H1 (cell line): ENCODE measurements around the gene HIP1. TPM values are rescaled to one million over a fixed set of nuclear protein-coding genes. Genes with fewer than 3 reads are reported as not detected.

Experiments used
- CTCF ChIA-PET: fragments of 300-600 bp; sonication (Branson Sonifier 250); formaldehyde crosslinking; loops from one replicate; lab custom pipeline; 2021; ENCODE audit not compliant: partially characterized antibody; lab: Charles Lee
- POLR2A ChIA-PET: fragments of 300-600 bp; sonication (Branson Sonifier 250); formaldehyde crosslinking; loops from one replicate; lab custom pipeline; 2021; ENCODE audit warnings: inconsistent platforms; ENCODE audit not compliant: partially characterized antibody; lab: Charles Lee
- DNase-seq, 2 experiments: peaks; one replicate each; pipeline versions ENCODE4 v3.0.0 to v3.0.0-alpha.2; 2010 to 2022; ENCODE audit warnings: low spot score in 2 of 2, low read depth in 1 of 2, mixed read lengths in 1 of 2
- FAIRE-seq: peaks from 2 replicates; lab custom pipeline; 2011; peaks lifted over from hg19 to GRCh38; lab: Jason Lieb, UNC
- H2AFZ ChIP-seq: 2 replicates; pipeline ENCODE4 v1.8.1; 2012; ENCODE audit warnings: low read length, inconsistent platforms
- H2AK5ac ChIP-seq: 2 replicates; pipeline ENCODE4 v1.6.1; 2013; ENCODE audit warnings: low read depth, low read length
- H2BK120ac ChIP-seq: replicated peaks from 2 replicates; pipeline ENCODE3; 2013; ENCODE audit warnings: low read depth, low read length, inconsistent platforms
- H2BK12ac ChIP-seq: 2 replicates; pipeline ENCODE4 v1.6.1; 2013; ENCODE audit warnings: low read depth, low read length
- H2BK15ac ChIP-seq: 2 replicates; pipeline ENCODE4 v1.6.1; 2013; ENCODE audit warnings: low read length
- H2BK20ac ChIP-seq: 2 replicates; pipeline ENCODE4 v1.6.1; 2013; ENCODE audit warnings: low read length
- H2BK5ac ChIP-seq: 2 replicates; pipeline ENCODE4 v1.6.1; 2013; ENCODE audit warnings: low read depth, low read length
- H3K14ac ChIP-seq: 2 replicates; pipeline ENCODE4 v1.6.1; 2013; ENCODE audit warnings: inconsistent platforms; ENCODE audit not compliant: insufficient read length
- H3K18ac ChIP-seq: 2 replicates; pipeline ENCODE4 v1.6.1; 2013; ENCODE audit warnings: low read length; ENCODE audit errors: extremely low read depth
- H3K23ac ChIP-seq: 2 replicates; pipeline ENCODE4 v1.6.1; 2013; ENCODE audit warnings: inconsistent platforms; ENCODE audit not compliant: insufficient read length
- H3K23me2 ChIP-seq: 2 replicates; pipeline ENCODE4 v1.6.1; 2013; ENCODE audit warnings: low read depth, low read length
- H3K27ac ChIP-seq: 2 replicates; pipeline ENCODE4 v1.6.1; 2011; ENCODE audit warnings: low read depth, low read length, inconsistent platforms
- H3K27me3 ChIP-seq, 4 experiments: replicated peaks in 1 of 4; 1 replicate in 1 of 4; 2 replicates in 3 of 4; pipeline versions ENCODE4 v1.6.1 to v1.8.1; 2011 to 2013; ENCODE audit warnings: low read length in 3 of 4, mild to moderate bottlenecking in 3 of 4, inconsistent platforms in 2 of 4, mixed read lengths in 2 of 4, moderate library complexity in 1 of 4; ENCODE audit not compliant: control insufficient read depth in 3 of 4, insufficient read depth in 3 of 4; ENCODE audit errors: extremely low read depth in 1 of 4
- H3K36me3 ChIP-seq, 4 experiments: 2 replicates each; pipeline versions ENCODE4 v1.6.1 to v1.8.1; 2011 to 2013; ENCODE audit warnings: mild to moderate bottlenecking in 4 of 4, low read length in 3 of 4, moderate library complexity in 2 of 4, control low read depth in 1 of 4, inconsistent platforms in 1 of 4; ENCODE audit not compliant: insufficient read depth in 4 of 4, control insufficient read depth in 2 of 4
- H3K4ac ChIP-seq: replicated peaks from 2 replicates; pipeline ENCODE3; 2013; ENCODE audit warnings: low read length, low read depth, mixed read lengths, inconsistent platforms; ENCODE audit not compliant: insufficient read length
- H3K4me1 ChIP-seq, 4 experiments: replicated peaks in 1 of 4; 1 replicate in 1 of 4; 2 replicates in 3 of 4; pipeline versions ENCODE4 v1.6.1 to v1.8.1; 2011 to 2013; ENCODE audit warnings: low read length in 3 of 4, inconsistent platforms in 2 of 4, mixed read lengths in 1 of 4; ENCODE audit not compliant: insufficient read depth in 4 of 4, control insufficient read depth in 3 of 4
- H3K4me2 ChIP-seq, 2 experiments: 2 replicates each; pipeline versions ENCODE4 v1.6.1 to v1.8.1; 2011 to 2013; ENCODE audit warnings: low read depth in 2 of 2, low read length in 2 of 2, control low read depth in 1 of 2, inconsistent platforms in 1 of 2, mild to moderate bottlenecking in 1 of 2; ENCODE audit not compliant: insufficient read depth in 1 of 2
- H3K4me3 ChIP-seq, 4 experiments: fragments of 200-600, 300-600 bp in 1 of 4; sonication (generic), shearing (Covaris generic), sonication (Bioruptor Twin) in 1 of 4; 2 replicates each; pipeline versions ENCODE4 v1.5.1 to v1.8.1; 2011 to 2016; ENCODE audit warnings: low read length in 4 of 4, low read depth in 3 of 4, control low read depth in 2 of 4, inconsistent platforms in 2 of 4, mild to moderate bottlenecking in 2 of 4, mixed read lengths in 1 of 4, moderate library complexity in 1 of 4; ENCODE audit not compliant: insufficient read depth in 2 of 4; ENCODE audit errors: extremely low read depth in 1 of 4
- H3K56ac ChIP-seq: replicated peaks from 2 replicates; pipeline ENCODE3; 2013; ENCODE audit warnings: low read depth, mild to moderate bottlenecking, mixed read lengths, low read length, inconsistent platforms; ENCODE audit not compliant: insufficient read length
- H3K79me1 ChIP-seq: 2 replicates; pipeline ENCODE4 v1.6.1; 2013; ENCODE audit warnings: low read depth, low read length, control low read depth
- H3K79me2 ChIP-seq, 2 experiments: 2 replicates each; pipeline versions ENCODE4 v1.6.1 to v1.8.1; 2012 to 2013; ENCODE audit warnings: low read length in 2 of 2, mild to moderate bottlenecking in 2 of 2, inconsistent platforms in 1 of 2; ENCODE audit not compliant: insufficient read depth in 2 of 2, control insufficient read depth in 1 of 2
- H3K9ac ChIP-seq, 4 experiments: replicated peaks in 1 of 4; 1 replicate in 1 of 4; 2 replicates in 3 of 4; pipeline versions ENCODE4 v1.6.1 to v1.8.1; 2011 to 2013; ENCODE audit warnings: low read depth in 3 of 4, low read length in 3 of 4, control low read depth in 2 of 4, mild to moderate bottlenecking in 2 of 4, moderate library complexity in 2 of 4, inconsistent platforms in 1 of 4; ENCODE audit errors: extremely low read depth in 1 of 4
- H3K9me3 ChIP-seq, 2 experiments: 2 replicates each; pipeline versions ENCODE4 v1.6.1 to v1.8.1; 2012 to 2013; ENCODE audit warnings: mild to moderate bottlenecking in 2 of 2, moderate library complexity in 2 of 2, control low read depth in 1 of 2, inconsistent platforms in 1 of 2, low read depth in 1 of 2, low read length in 1 of 2, mixed read lengths in 1 of 2; ENCODE audit not compliant: insufficient read depth in 2 of 2
- H4K20me1 ChIP-seq, 2 experiments: replicated peaks in 1 of 2; 2 replicates each; pipeline versions ENCODE3 to v1.8.1; 2011 to 2013; ENCODE audit warnings: inconsistent platforms in 2 of 2, low read length in 2 of 2, mild to moderate bottlenecking in 1 of 2; ENCODE audit not compliant: insufficient read depth in 2 of 2, control insufficient read depth in 1 of 2
- H4K5ac ChIP-seq: 2 replicates; pipeline ENCODE4 v1.6.1; 2013; ENCODE audit warnings: low read length, low read depth, mixed read lengths, inconsistent platforms; ENCODE audit not compliant: insufficient read length
- H4K8ac ChIP-seq: 2 replicates; pipeline ENCODE4 v1.8.0; 2013; ENCODE audit warnings: mild to moderate bottlenecking, moderate library complexity, low read length, inconsistent platforms; ENCODE audit not compliant: insufficient read depth; ENCODE audit errors: extremely low read depth
- H4K91ac ChIP-seq: replicated peaks from 2 replicates; pipeline ENCODE3; 2013; ENCODE audit warnings: low read length, mixed read lengths, inconsistent platforms; ENCODE audit not compliant: insufficient read length
- CEBPB ChIP-seq: IDR thresholded peaks from 2 replicates; pipeline ENCODE4 v1.6.1; 2012; ENCODE audit warnings: low read depth, low read length
- EP300 ChIP-seq, 2 experiments: IDR thresholded peaks; 1 replicate in 1 of 2; 2 replicates in 1 of 2; pipeline ENCODE4 v1.6.1; 2011 to 2012; ENCODE audit warnings: low read depth in 2 of 2, low read length in 2 of 2, mild to moderate bottlenecking in 2 of 2, borderline replicate concordance in 1 of 2, inconsistent platforms in 1 of 2, moderate library complexity in 1 of 2
- GABPA ChIP-seq: IDR thresholded peaks from 2 replicates; pipeline ENCODE4 v1.6.1; 2011; ENCODE audit warnings: mild to moderate bottlenecking, low read length, moderate library complexity, borderline replicate concordance; ENCODE audit not compliant: insufficient read depth
- NRF1 ChIP-seq: IDR thresholded peaks from 2 replicates; pipeline ENCODE4 v1.6.1; 2011; ENCODE audit warnings: mild to moderate bottlenecking, low read depth, low read length, improper control_type of control experiment
- SIX5 ChIP-seq: IDR thresholded peaks from 2 replicates; pipeline ENCODE4 v1.6.1; 2011; ENCODE audit warnings: mild to moderate bottlenecking, low read depth, low read length
- WGBS, 2 experiments: shearing (Covaris generic) in 1 of 2; methylation state at CpG; one replicate each; pipeline versions ENCODE4 v1.1.6 to v1.1.7; 2013 to 2015; ENCODE audit warnings: low lambda C conversion rate in 2 of 2, mixed read lengths in 2 of 2, inconsistent platforms in 1 of 2, low coverage in 1 of 2, missing lambda C conversion rate in 1 of 2; ENCODE audit not compliant: insufficient replicate concordance in 2 of 2, insufficient coverage in 1 of 2, insufficient read length in 1 of 2; ENCODE audit errors: extremely low coverage in 1 of 2, missing lambda C conversion rate in 1 of 2; 5-methylcytosine and 5-hydroxymethylcytosine counted together
- polyA plus RNA-seq, 7 experiments: library from polyadenylated mRNA; depleted of rRNA in 3 of 7; stranded (reverse) in 5 of 7; unstranded in 2 of 7; fragments of >200 nt in 5 of 7; fragments of 200-250 nt in 2 of 7; gene quantifications; 1 replicate in 5 of 7; 2 replicates in 1 of 7; 4 replicates in 1 of 7; pipeline versions ENCODE4 v1.2.1 to v1.2.3, GENCODE V29; 2011 to 2013; ENCODE audit warnings: missing spikeins in 2 of 7, mixed read lengths in 2 of 7
- total RNA-seq: library from RNA; stranded (reverse); fragmentation: NEBNext Ultra II Directional; extraction: Animal tissue kit (Norgen Biotek cat#: 25700); gene quantifications from 2 replicates; pipeline ENCODE4 v1.2.1, GENCODE V29; 2021

HIP1 gene
- total and polyA plus RNA-seq, 2 of the 8 experiments (the other 6 are each of a cell fraction or from before 2014, with no cell fraction given), result 51.8 to 108 TPM

DNA sequence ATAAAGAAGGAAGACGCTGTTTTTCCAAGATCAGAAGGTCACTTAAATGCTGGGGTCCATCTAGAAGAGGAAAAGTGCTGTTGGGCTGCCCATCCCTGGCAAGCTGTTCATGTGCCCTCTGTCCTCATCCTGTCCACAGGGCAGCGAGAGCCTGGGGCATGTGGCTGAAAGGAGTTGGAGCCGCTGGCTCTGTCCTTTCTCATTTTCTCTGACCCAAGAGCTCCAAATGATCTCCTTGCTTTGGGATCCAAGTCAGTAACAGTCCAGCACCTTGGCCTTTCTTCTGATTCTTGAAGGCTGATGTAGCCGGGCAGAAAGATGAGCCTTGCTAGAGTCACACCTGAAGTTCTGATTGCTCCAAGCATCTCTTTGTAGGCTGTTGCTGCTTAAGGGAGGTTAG is 202.2 kb downstream of the HIP1 start:
- Histone ChIP-seq H4K5ac (no peak overlapping the region), H3K18ac (no peak overlapping the region), H3K36me3 (peaks cover 25 to 57% (median 50%) of the 10 kb centered on the region in 4 experiments), H3K9ac (no peak overlapping the region), H3K4me1 (no peaks in the 10 kb centered on the region; a peak in 1 of 7 replicates), H3K79me2 (no peaks in the 10 kb centered on the region), H3K9me3 (no peaks in the 10 kb centered on the region)
- POLR2A ChIA-PET, result no interaction called here
- TF ChIP-seq CEBPB (no peak), NRF1 (no peak), EP300 (IDR thresholded peaks at IDR 0.05; ENCODE audit: borderline replicate concordance in 1 of 2, low read depth in 2 of 2, low read length in 2 of 2) (no peak), SIX5 (no peak), GABPA (no peak)
- TF ChIP-seq, all 59 proteins: peak for 0
- Histone ChIP-seq H3K56ac (no peak overlapping the region), H2BK12ac (no peak overlapping the region), H3K4ac (no peak overlapping the region), H3K23me2 (no peaks in the 10 kb centered on the region), H3K4me2 (no peak overlapping the region), H2BK20ac (no peak overlapping the region), H3K27me3 (no peaks in the 10 kb centered on the region), H3K27ac (no peak overlapping the region), H3K79me1 (no peaks in the 10 kb centered on the region), H2BK120ac (no peak overlapping the region), H3K23ac (no peak overlapping the region), H4K8ac (0 out of 2 replicates have a peak overlapping the region, but pooled peaks have one; percentile 4), H2AK5ac (no peak overlapping the region), H3K14ac (no peak overlapping the region), H2BK5ac (no peak overlapping the region), H3K4me3 (no peak overlapping the region), H2AFZ (no peak overlapping the region), H4K91ac (no peak overlapping the region), H4K20me1 (no peaks in the 10 kb centered on the region), H2BK15ac (no peak overlapping the region)
- no peak for FAIRE-seq
- DNase-seq, result peak in 1 of 2 experiments; percentile 10
- WGBS, 2 experiments, result 88% methylated on average over 4 of the region's 4 CpGs; no CpG with 5 or more reads in 1 of the 2 experiments
- CTCF ChIA-PET, result no interaction called here
